ENCODE data around the gene PITPNM3. TPM values are rescaled to one million over a fixed set of nuclear protein-coding genes. Genes with fewer than 3 reads are reported as not detected.

PITPNM3 gene
- total RNA-seq, 1 experiment from 2014 or later: 0.44 TPM

- ChIA-PET POLR2A (no interaction called here), CTCF (no interaction called here)
- H3K27me3 ChIP-seq (ENCODE audit: control insufficient read depth, insufficient read depth, low read length): no peaks in the 10 kb centered on the region
- H3K27ac ChIP-seq (ENCODE audit: low read length): no peak overlapping the region
- no peak for TF ChIP-seq CTCF (IDR thresholded peaks at IDR 0.05)
- no peak for TF ChIP-seq TCF7L2 (IDR thresholded peaks at IDR 0.05; ENCODE audit: low read depth, low read length)
- TF ChIP-seq REST (IDR thresholded peaks at IDR 0.05; ENCODE audit: insufficient read depth in 1 of 2, low read depth in 2 of 2, low read length in 1 of 2): no peak
- no peak for TF ChIP-seq SIN3A (IDR thresholded peaks at IDR 0.05; ENCODE audit: borderline replicate concordance, insufficient read depth, low read depth, low read length)
- TF ChIP-seq POLR2AphosphoS5 (IDR thresholded peaks at IDR 0.05; ENCODE audit: low read depth, low read length): no peak
- no peak overlapping the region for H3K4me3 ChIP-seq (ENCODE audit: low read depth in 2 of 2, low read length in 2 of 2)
- H3K36me3 ChIP-seq (ENCODE audit: control insufficient read depth, insufficient read depth, low read length): no peaks in the 10 kb centered on the region
- no peak for DNase-seq (ENCODE audit: low read depth, low spot score)
- in situ Hi-C loops (cut with HindIII; ENCODE audit: low pct_unique_long_range_greater_than_20kb, low sequenced_read_pairs): no loop called here
- intact Hi-C loops (cut with micrococcal nuclease; ENCODE audit: unreplicated experiment): no loop called here
- no peak for ATAC-seq
- BruUV-seq (replicated peaks): no TSS peak
- no peaks in the 10 kb centered on the region for H3K9me3 ChIP-seq (ENCODE audit: control insufficient read depth, insufficient read depth, low read depth, low read length)
- no peaks in the 10 kb centered on the region; the same call in 1 of the 2 replicates for H3K4me1 ChIP-seq (ENCODE audit: control insufficient read depth, insufficient read depth, low read length)
These were observed 97.8 kb downstream of the PITPNM3 start for GRCh38 chr17:6458460-6458950.

- Histone ChIP-seq H3K9me3 (ENCODE audit: control insufficient read depth, insufficient read depth, low read depth, low read length) (no peaks in the 10 kb centered on the region), H3K4me1 (ENCODE audit: control insufficient read depth, insufficient read depth, low read length) (no peaks in the 10 kb centered on the region; the same call in 1 of the 2 replicates), H3K4me3 (ENCODE audit: low read depth in 2 of 2, low read length in 2 of 2) (no peak overlapping the region), H3K36me3 (ENCODE audit: control insufficient read depth, insufficient read depth, low read length) (no peaks in the 10 kb centered on the region), H3K27me3 (ENCODE audit: control insufficient read depth, insufficient read depth, low read length) (no peaks in the 10 kb centered on the region), H3K27ac (ENCODE audit: low read length) (no peak overlapping the region)
- ChIA-PET POLR2A (no interaction called here), CTCF (no interaction called here)
- ATAC-seq (no peak), DNase-seq (ENCODE audit: low read depth, low spot score) (no peak)
- TF ChIP-seq REST (IDR thresholded peaks at IDR 0.05; ENCODE audit: insufficient read depth in 1 of 2, low read depth in 2 of 2, low read length in 1 of 2) (no peak), POLR2AphosphoS5 (IDR thresholded peaks at IDR 0.05; ENCODE audit: low read depth, low read length) (no peak), SIN3A (IDR thresholded peaks at IDR 0.05; ENCODE audit: borderline replicate concordance, insufficient read depth, low read depth, low read length) (no peak), TCF7L2 (IDR thresholded peaks at IDR 0.05; ENCODE audit: low read depth, low read length) (no peak), CTCF (IDR thresholded peaks at IDR 0.05) (no peak)
- BruUV-seq (replicated peaks): no TSS peak
- in situ Hi-C loops (cut with HindIII; ENCODE audit: low pct_unique_long_range_greater_than_20kb, low sequenced_read_pairs): no loop called here
- intact Hi-C loops (cut with micrococcal nuclease; ENCODE audit: unreplicated experiment): no loop called here
These were observed 98.5 kb downstream of the PITPNM3 start for GRCh38 chr17:6457688-6458459.
